Hepatocyte (in vitro differentiated cells): Measurements from ENCODE around the gene DNAL4. TPM values are rescaled to one million over a fixed set of nuclear protein-coding genes. Genes with fewer than 3 reads are reported as not detected.

ENCODE experiments used
- DNase-seq: peaks from one replicate; pipeline ENCODE4 v3.0.0-alpha.2; 2016; ENCODE audit warnings: low spot score
- H2AFZ ChIP-seq: fragments of 200-600 bp; sonication (generic); 2 replicates; pipeline ENCODE4 v1.6.0; 2016; ENCODE audit warnings: antibody characterized with exemption, mild to moderate bottlenecking
- H3K27ac ChIP-seq: fragments of 200-600 bp; sonication (generic); 2 replicates; pipeline ENCODE4 v1.5.1; 2016; ENCODE audit warnings: mild to moderate bottlenecking
- H3K27me3 ChIP-seq: fragments of 200-600 bp; sonication (generic); 2 replicates; pipeline ENCODE4 v1.6.1; 2016
- H3K36me3 ChIP-seq: fragments of 200-600 bp; sonication (generic); replicated peaks from 2 replicates; pipeline ENCODE4 v1.5.1; 2016; ENCODE audit warnings: low read depth; ENCODE audit not compliant: insufficient read depth
- H3K4me1 ChIP-seq: fragments of 200-600 bp; sonication (generic); 2 replicates; pipeline ENCODE4 v1.5.1; 2016; ENCODE audit warnings: mild to moderate bottlenecking, moderate library complexity; ENCODE audit not compliant: insufficient read depth
- H3K4me2 ChIP-seq: fragments of 200-600 bp; sonication (generic); 2 replicates; pipeline ENCODE4 v1.6.0; 2016
- H3K4me3 ChIP-seq: fragments of 200-600 bp; sonication (generic); 2 replicates; pipeline ENCODE4 v1.5.1; 2016; ENCODE audit warnings: mild to moderate bottlenecking
- H3K79me2 ChIP-seq: fragments of 200-600 bp; sonication (generic); 2 replicates; pipeline ENCODE4 v1.6.0; 2017; ENCODE audit warnings: mild to moderate bottlenecking
- H3K9me2 ChIP-seq: fragments of 200-600 bp; sonication (generic); replicated peaks from 2 replicates; pipeline ENCODE4 v1.6.0; 2017; ENCODE audit warnings: mild to moderate bottlenecking; ENCODE audit not compliant: insufficient read depth
- H3K9me3 ChIP-seq: fragments of 200-600 bp; sonication (generic); 2 replicates; pipeline ENCODE4 v1.5.1; 2016; ENCODE audit warnings: low read depth, mild to moderate bottlenecking
- H4K20me1 ChIP-seq: fragments of 200-600 bp; sonication (generic); 2 replicates; pipeline ENCODE4 v1.6.0; 2016; ENCODE audit warnings: mild to moderate bottlenecking; ENCODE audit not compliant: insufficient read depth, poor library complexity, severe bottlenecking
- EZH2 ChIP-seq: fragments of 200-600 bp; sonication (generic); IDR thresholded peaks from 2 replicates; pipeline ENCODE4 v1.6.1; 2016; ENCODE audit warnings: antibody characterized with exemption, mild to moderate bottlenecking, borderline replicate concordance
- EZH2phosphoT487 ChIP-seq: fragments of 200-600 bp; sonication (generic); IDR thresholded peaks from one replicate; pipeline ENCODE4 v1.6.1; 2018; ENCODE audit warnings: antibody characterized with exemption, mild to moderate bottlenecking, low read depth, moderate library complexity; ENCODE audit not compliant: unreplicated experiment, severe bottlenecking
- WGBS: methylation state at CpG from one replicate; pipeline ENCODE4 v1.1.6; 2016; ENCODE audit warnings: low lambda C conversion rate; ENCODE audit errors: missing lambda C conversion rate; 5-methylcytosine and 5-hydroxymethylcytosine counted together
- polyA plus RNA-seq: library from polyadenylated mRNA; unstranded; fragments of >200 nt; fragmentation: Nextera tagmentation; extraction: Ambion mirVana; gene quantifications from 2 replicates; pipeline ENCODE4 v1.2.1, GENCODE V29; 2016
- total RNA-seq: library from RNA; depleted of rRNA; stranded (reverse); fragments of >200 nt; gene quantifications from 2 replicates; pipeline ENCODE4 v1.2.3, GENCODE V29; 2014
- TF ChIP-seq, protein P1 (sequence below): fragments of 200-600 bp; sonication (generic); IDR thresholded peaks from 2 replicates; pipeline ENCODE4 v1.5.1; 2016; ENCODE audit warnings: antibody characterized with exemption, mild to moderate bottlenecking; ENCODE audit not compliant: poor library complexity

Gene DNAL4
- total and polyA plus RNA-seq, 2 experiments from 2014 or later: 11.9 to 21.5 TPM

DNA sequence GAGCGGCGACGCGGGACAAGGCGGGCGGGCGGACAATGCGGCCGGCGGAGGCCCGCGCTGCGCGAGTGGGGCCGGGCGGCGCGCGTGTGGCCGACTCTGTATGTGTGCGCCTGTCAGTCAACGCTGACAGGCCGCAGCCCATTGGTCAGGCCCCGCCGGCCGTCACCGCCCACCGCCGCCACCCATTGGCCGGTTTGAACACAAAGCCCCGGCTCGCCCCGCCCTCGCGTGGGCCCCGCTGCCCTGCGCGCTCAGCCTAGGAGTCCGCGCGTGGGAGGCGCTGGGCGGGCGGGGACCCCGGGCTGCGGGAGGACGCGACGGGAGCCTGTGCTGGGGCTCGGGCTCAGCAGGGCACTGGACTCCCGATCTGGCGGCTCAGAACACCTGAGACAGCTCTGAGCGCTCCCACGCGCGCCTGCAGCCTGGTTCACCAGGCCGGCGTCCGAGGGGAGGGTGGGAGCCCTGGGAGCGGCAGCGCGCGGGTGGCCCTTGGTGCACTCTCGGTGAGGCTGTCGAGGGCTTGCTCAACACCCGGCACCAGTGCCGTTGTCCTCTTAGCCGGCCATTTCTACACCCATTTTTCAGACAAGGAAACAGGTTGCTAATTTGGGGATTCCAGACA, 37.9 kb downstream of the DNAL4 start, which contains the start of gene SUN2:
Gene SUN2, minus strand, starts transcription at position 88 of the 622 bp plus-strand sequence. CDS start 3,370 bp downstream, outside the sequence.
- TF ChIP-seq EZH2 (no peak), EZH2phosphoT487 (no peak)
- Histone ChIP-seq H3K27ac (peak within 1 kb of the TSS; percentile 99), H3K9me3 (no peaks in the 10 kb centered on the region), H3K4me1 (peaks cover 23% of the 10 kb centered on the region), H3K9me2 (no peaks in the 10 kb centered on the region), H3K4me2 (peak within 1 kb of the TSS; percentile 98), H3K79me2 (peaks cover 15% of the 10 kb centered on the region), H2AFZ (peak within 1 kb of the TSS; percentile 88), H3K27me3 (no peaks in the 10 kb centered on the region), H4K20me1 (no peaks in the 10 kb centered on the region), H3K36me3 (no peaks in the 10 kb centered on the region), H3K4me3 (peak within 1 kb of the TSS; percentile 91)
- peak; percentile 95 for DNase-seq
- WGBS: 3% methylated on average over 17 of the region's 68 CpGs

DNA sequence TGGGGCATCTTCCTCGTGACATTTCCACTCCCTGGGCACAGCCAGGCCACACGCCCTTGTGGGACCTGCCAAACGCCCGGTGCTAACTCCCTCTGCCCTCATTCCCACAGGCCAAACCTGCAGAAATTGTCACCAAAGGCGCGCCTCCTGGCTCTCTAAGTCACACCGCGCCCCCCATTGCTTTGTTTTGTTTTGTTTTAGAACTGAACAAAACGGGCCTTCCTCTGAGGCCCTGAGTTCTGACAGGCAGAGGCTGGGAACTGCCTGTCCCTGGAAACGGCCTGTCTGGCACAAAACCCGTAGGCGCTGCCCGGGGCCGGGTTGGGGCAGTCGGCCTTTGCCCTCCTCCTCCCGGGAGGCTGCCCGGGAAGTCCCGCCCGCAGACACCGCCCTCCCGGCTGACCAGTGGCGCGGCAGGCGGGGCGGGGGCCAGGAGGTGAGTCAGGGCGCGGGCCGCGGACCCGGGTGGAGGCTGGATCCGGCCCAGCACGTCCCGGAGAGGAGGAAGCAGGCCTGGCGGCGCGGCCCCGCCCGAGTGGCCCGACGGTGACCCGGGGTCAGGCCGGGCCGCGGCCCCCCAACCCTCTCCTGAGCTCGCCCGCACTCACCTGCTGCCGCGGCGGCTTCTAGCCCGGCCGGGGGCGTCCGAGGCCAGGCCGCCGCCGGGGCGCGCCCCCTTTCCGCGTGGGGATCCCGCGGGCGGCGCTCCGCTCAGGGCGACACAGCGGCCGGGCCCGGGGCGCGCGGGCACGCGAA, 38.6 kb downstream of the DNAL4 start:
- H3K4me1 ChIP-seq: peaks cover 23% of the 10 kb centered on the region
- H3K36me3 ChIP-seq: no peaks in the 10 kb centered on the region
- 4% methylated on average over 25 of the region's 74 CpGs for WGBS
- H3K9me2 ChIP-seq: no peaks in the 10 kb centered on the region
- H3K9me3 ChIP-seq: no peaks in the 10 kb centered on the region
- peak overlapping the region; percentile 99 for H3K27ac ChIP-seq
- H2AFZ ChIP-seq: peak overlapping the region; percentile 6
- TF ChIP-seq EZH2: no peak
- TF ChIP-seq, protein P1, sequence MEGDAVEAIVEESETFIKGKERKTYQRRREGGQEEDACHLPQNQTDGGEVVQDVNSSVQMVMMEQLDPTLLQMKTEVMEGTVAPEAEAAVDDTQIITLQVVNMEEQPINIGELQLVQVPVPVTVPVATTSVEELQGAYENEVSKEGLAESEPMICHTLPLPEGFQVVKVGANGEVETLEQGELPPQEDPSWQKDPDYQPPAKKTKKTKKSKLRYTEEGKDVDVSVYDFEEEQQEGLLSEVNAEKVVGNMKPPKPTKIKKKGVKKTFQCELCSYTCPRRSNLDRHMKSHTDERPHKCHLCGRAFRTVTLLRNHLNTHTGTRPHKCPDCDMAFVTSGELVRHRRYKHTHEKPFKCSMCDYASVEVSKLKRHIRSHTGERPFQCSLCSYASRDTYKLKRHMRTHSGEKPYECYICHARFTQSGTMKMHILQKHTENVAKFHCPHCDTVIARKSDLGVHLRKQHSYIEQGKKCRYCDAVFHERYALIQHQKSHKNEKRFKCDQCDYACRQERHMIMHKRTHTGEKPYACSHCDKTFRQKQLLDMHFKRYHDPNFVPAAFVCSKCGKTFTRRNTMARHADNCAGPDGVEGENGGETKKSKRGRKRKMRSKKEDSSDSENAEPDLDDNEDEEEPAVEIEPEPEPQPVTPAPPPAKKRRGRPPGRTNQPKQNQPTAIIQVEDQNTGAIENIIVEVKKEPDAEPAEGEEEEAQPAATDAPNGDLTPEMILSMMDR: no peak
- TF ChIP-seq EZH2phosphoT487: no peak
- DNase-seq: peak; percentile 93
- peaks cover 15% of the 10 kb centered on the region for H3K79me2 ChIP-seq
- H3K27me3 ChIP-seq: no peaks in the 10 kb centered on the region
- H3K4me3 ChIP-seq: peak overlapping the region; percentile 46
- H4K20me1 ChIP-seq: no peaks in the 10 kb centered on the region
- H3K4me2 ChIP-seq: peak overlapping the region; percentile 88

DNA sequence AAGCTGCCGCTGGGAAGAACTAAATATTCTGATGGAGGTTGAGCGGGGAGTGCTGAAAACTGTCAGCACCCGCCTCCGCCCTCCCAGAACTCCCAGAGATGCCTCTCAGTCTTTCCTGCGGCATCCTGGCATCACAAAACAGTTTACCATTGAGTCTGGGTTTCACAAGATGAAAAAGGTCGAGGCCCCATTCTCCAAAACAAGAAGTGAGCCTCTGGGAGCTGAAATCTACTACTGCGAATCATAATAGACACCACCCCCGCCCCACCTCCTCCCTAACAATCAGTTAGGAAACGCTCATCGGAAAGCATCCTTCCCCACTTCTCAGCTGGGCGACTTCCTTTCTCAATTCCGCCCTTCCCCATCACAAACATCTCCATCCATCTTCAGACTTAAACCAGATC, 39.2 kb downstream of the DNAL4 start:
- Histone ChIP-seq H3K4me3 (peak overlapping the region; percentile 46), H3K27me3 (no peaks in the 10 kb centered on the region), H3K27ac (peak overlapping the region; percentile 99), H3K9me2 (no peaks in the 10 kb centered on the region), H3K4me2 (peak overlapping the region; percentile 88), H3K79me2 (peaks cover 15% of the 10 kb centered on the region), H3K4me1 (peaks cover 23% of the 10 kb centered on the region), H3K9me3 (no peaks in the 10 kb centered on the region), H2AFZ (no peak overlapping the region), H3K36me3 (no peaks in the 10 kb centered on the region), H4K20me1 (no peaks in the 10 kb centered on the region)
- TF ChIP-seq EZH2phosphoT487 (no peak), EZH2 (no peak)
- TF ChIP-seq, protein P1: no peak
- WGBS: 19% methylated on average over 12 of the region's 12 CpGs
- peak; percentile 38 for DNase-seq
